MM.1S (cell line): Measurements from ENCODE around the gene TBPL2.

Experiments used
- CTCF ChIP-seq: fragments of 300-600 bp; sonication (generic); IDR thresholded peaks from 2 replicates; pipeline ENCODE4 v1.5.1; 2016; ENCODE audit warnings: antibody characterized with exemption, low read length, mixed read lengths
- EZH2phosphoT487 ChIP-seq: fragments of 300-600 bp; sonication (generic); IDR thresholded peaks from 2 replicates; pipeline ENCODE4 v1.6.1; 2018; ENCODE audit warnings: antibody characterized with exemption, low read length

DNA sequence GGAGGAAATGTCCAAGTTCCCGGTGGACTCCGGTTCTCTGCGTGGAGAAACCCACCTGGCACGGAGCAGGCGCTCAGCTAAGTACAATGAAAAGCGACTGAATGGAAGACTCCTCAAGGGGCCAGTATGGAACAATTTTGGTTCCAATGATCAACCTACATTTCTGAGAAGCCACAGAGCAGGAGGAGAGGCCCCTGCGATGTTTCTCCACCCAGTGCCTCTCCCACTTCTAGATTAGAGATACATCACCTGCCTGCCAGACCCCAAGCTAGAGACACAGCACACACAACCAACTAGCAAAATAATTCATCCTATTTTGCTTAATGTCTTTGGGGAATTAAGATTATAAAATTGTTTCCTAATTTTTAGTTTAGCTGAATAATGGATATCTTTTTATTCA lies 67.6 kb downstream of the TBPL2 start:
- TF ChIP-seq EZH2phosphoT487 (no peak), CTCF (no peak)
